ENCODE measurements around the gene IRF3. TPM values are rescaled to one million over a fixed set of nuclear protein-coding genes. Genes with fewer than 3 reads are reported as not detected.

Gene IRF3
- total and polyA plus RNA-seq, 4 donors, result 52.8 to 97.3 (median 81.5) TPM

GRCh38 chr19:49686503-49687088 is 20.9 kb upstream of the IRF3 start:
- no peak for TF ChIP-seq CTCF (IDR thresholded peaks at IDR 0.05; ENCODE audit: control extremely low read depth, extremely low read depth)
- H3K36me3 ChIP-seq (ENCODE audit: control insufficient read depth in 4 of 4, insufficient read depth in 4 of 4, low read length in 4 of 4), result peaks cover 0 to 43% (median 33%) of the 10 kb centered on the region in 4 donors
- H3K9me3 ChIP-seq (ENCODE audit: control insufficient read depth in 4 of 4, insufficient read depth in 3 of 4, low read length in 3 of 4), result no peaks in the 10 kb centered on the region
- H3K4me1 ChIP-seq (ENCODE audit: control insufficient read depth in 5 of 5, insufficient read depth in 5 of 5, low read length in 5 of 5), result peaks cover 0 to 31% (median 9%) of the 10 kb centered on the region in 5 donors
- 78 to 90% methylated on average over 27 of the region's 27 CpGs for WGBS, 2 donors
- H3K4me3 ChIP-seq, result no peak overlapping the region
- peak overlapping the region in 1 of 2 donors; percentile 75 for H3K27ac ChIP-seq (ENCODE audit: low read depth in 1 of 2, low read length in 1 of 2)
- H3K27me3 ChIP-seq (ENCODE audit: control insufficient read depth in 3 of 3, insufficient read depth in 3 of 3, low read length in 2 of 3), result peaks cover 0 to 4% (median 0%) of the 10 kb centered on the region in 3 donors
- peak in 1 of 3 donors; percentile 10 for DNase-seq
- no peak overlapping the region for H3K9ac ChIP-seq (ENCODE audit: insufficient read depth in 1 of 2, low read length in 2 of 2)
- no peak for ATAC-seq (ENCODE audit: insufficient read depth, low FRiP score)

- peak overlapping the region in 1 of 2 donors; percentile 65 for H3K27ac ChIP-seq (ENCODE audit: low read depth in 1 of 2, low read length in 1 of 2)
- WGBS, 2 donors, result 63 to 75% methylated on average over 23 of the region's 23 CpGs
- ATAC-seq (ENCODE audit: insufficient read depth, low FRiP score) (no peak), DNase-seq (peak in 1 of 3 donors; percentile 14)
- peaks cover 0 to 27% (median 8%) of the 10 kb centered on the region in 5 donors for H3K4me1 ChIP-seq (ENCODE audit: control insufficient read depth in 5 of 5, insufficient read depth in 5 of 5, low read length in 5 of 5)
- H3K9me3 ChIP-seq (ENCODE audit: control insufficient read depth in 4 of 4, insufficient read depth in 3 of 4, low read length in 3 of 4), result no peaks in the 10 kb centered on the region
- no peak overlapping the region for H3K4me3 ChIP-seq
- no peak for TF ChIP-seq CTCF (IDR thresholded peaks at IDR 0.05; ENCODE audit: control extremely low read depth, extremely low read depth)
- H3K27me3 ChIP-seq (ENCODE audit: control insufficient read depth in 3 of 3, insufficient read depth in 3 of 3, low read length in 2 of 3), result no peaks in the 10 kb centered on the region
- H3K36me3 ChIP-seq (ENCODE audit: control insufficient read depth in 4 of 4, insufficient read depth in 4 of 4, low read length in 4 of 4), result peaks cover 0 to 46% (median 35%) of the 10 kb centered on the region in 4 donors
- no peak overlapping the region for H3K9ac ChIP-seq (ENCODE audit: insufficient read depth in 1 of 2, low read length in 2 of 2)
Measured at GRCh38 chr19:49685845-49686332, 20.2 kb upstream of the IRF3 start.

- H3K9me3 ChIP-seq (ENCODE audit: control insufficient read depth in 4 of 4, insufficient read depth in 3 of 4, low read length in 3 of 4), result no peaks in the 10 kb centered on the region
- H3K36me3 ChIP-seq (ENCODE audit: control insufficient read depth in 4 of 4, insufficient read depth in 4 of 4, low read length in 4 of 4), result peaks cover 0 to 46% (median 37%) of the 10 kb centered on the region in 4 donors
- H3K4me3 ChIP-seq, result no peak overlapping the region
- peaks cover 3 to 26% (median 12%) of the 10 kb centered on the region in 5 donors for H3K4me1 ChIP-seq (ENCODE audit: control insufficient read depth in 5 of 5, insufficient read depth in 5 of 5, low read length in 5 of 5)
- H3K27me3 ChIP-seq (ENCODE audit: control insufficient read depth in 3 of 3, insufficient read depth in 3 of 3, low read length in 2 of 3), result no peaks in the 10 kb centered on the region
- H3K27ac ChIP-seq (ENCODE audit: low read depth in 1 of 2, low read length in 1 of 2), result no peak overlapping the region
- no peak for TF ChIP-seq CTCF (IDR thresholded peaks at IDR 0.05; ENCODE audit: control extremely low read depth, extremely low read depth)
- DNase-seq, result no peak
- no peak for ATAC-seq (ENCODE audit: insufficient read depth, low FRiP score)
- no peak overlapping the region for H3K9ac ChIP-seq (ENCODE audit: insufficient read depth in 1 of 2, low read length in 2 of 2)
- 78 to 85% methylated on average over 13 of the region's 13 CpGs for WGBS, 2 donors
Measured at GRCh38 chr19:49684983-49685553, 19.4 kb upstream of the IRF3 start.
